Esophagus squamous epithelium (tissue), 5 donors: ENCODE results near the gene PRRT1B. TPM values are rescaled to one million over a fixed set of nuclear protein-coding genes. Genes with fewer than 3 reads are reported as not detected.

Source experiments
- DNase-seq: peaks from one replicate; lab custom pipeline; 2025; lab: John Stamatoyannopoulos, UW
- H3K27ac ChIP-seq, 4 donors: fragments of 200-600 bp; sonication (generic); one replicate each; pipeline ENCODE4 v1.5.1; 2016 to 2019; ENCODE audit warnings: mild to moderate bottlenecking in 1 of 4
- H3K27me3 ChIP-seq, 4 donors: fragments of 200-600 bp; sonication (generic); 1 replicate in 3 of 4; 2 replicates in 1 of 4; pipeline versions ENCODE4 v1.5.1 to v1.6.0; 2017 to 2021; ENCODE audit warnings: antibody characterized with exemption in 1 of 4
- H3K36me3 ChIP-seq, 3 donors: fragments of 200-600 bp; sonication (generic); one replicate each; pipeline ENCODE4 v1.5.1; 2016 to 2019
- H3K4me1 ChIP-seq, 3 donors: fragments of 200-600 bp; sonication (generic); one replicate each; pipeline ENCODE4 v1.5.1; 2017 to 2019
- H3K4me3 ChIP-seq, 4 donors: fragments of 200-600 bp; sonication (generic); 1 replicate in 3 of 4; 2 replicates in 1 of 4; pipeline ENCODE4 v1.5.1; 2016 to 2019; ENCODE audit warnings: mild to moderate bottlenecking in 2 of 4, moderate library complexity in 1 of 4
- H3K9me3 ChIP-seq, 3 donors: fragments of 200-600 bp; sonication (generic); one replicate each; pipeline ENCODE4 v1.5.1; 2016 to 2019
- POLR2A ChIP-seq, 4 donors: fragments of 450-650 bp; IDR thresholded peaks; one replicate each; pipeline ENCODE4 v1.6.1; 2017; ENCODE audit warnings: antibody characterized with exemption in 4 of 4, mild to moderate bottlenecking in 4 of 4, moderate library complexity in 3 of 4
- WGBS, 2 donors: methylation state at CpG; one replicate each; pipeline ENCODE4 v1.1.5; 2018; 5-methylcytosine and 5-hydroxymethylcytosine counted together
- intact Hi-C: fragments of 100-400 bp; cut with DNase I; formaldehyde crosslinking; loops from one replicate; pipeline ENCODE4 v1.15.0; 2022
- total RNA-seq, 4 donors: library from RNA; depleted of rRNA; stranded (reverse); fragments of >200 nt; gene quantifications; one replicate each; pipeline ENCODE4 v1.1.0, GENCODE V29; 2016
- TF ChIP-seq, protein P1 (sequence below), 6 experiments: fragments of 450-650 bp in 4 of 6; fragments of 200-600 bp in 2 of 6; sonication (generic) in 2 of 6; IDR thresholded peaks; one replicate each; pipeline ENCODE4 v1.5.1; 2016 to 2019; ENCODE audit warnings: antibody characterized with exemption in 6 of 6, mild to moderate bottlenecking in 4 of 6, moderate library complexity in 4 of 6
- donor health status: DM: yes; HTN: yes; CAD: no.

The PRRT1B gene
- total RNA-seq = not detected

DNA sequence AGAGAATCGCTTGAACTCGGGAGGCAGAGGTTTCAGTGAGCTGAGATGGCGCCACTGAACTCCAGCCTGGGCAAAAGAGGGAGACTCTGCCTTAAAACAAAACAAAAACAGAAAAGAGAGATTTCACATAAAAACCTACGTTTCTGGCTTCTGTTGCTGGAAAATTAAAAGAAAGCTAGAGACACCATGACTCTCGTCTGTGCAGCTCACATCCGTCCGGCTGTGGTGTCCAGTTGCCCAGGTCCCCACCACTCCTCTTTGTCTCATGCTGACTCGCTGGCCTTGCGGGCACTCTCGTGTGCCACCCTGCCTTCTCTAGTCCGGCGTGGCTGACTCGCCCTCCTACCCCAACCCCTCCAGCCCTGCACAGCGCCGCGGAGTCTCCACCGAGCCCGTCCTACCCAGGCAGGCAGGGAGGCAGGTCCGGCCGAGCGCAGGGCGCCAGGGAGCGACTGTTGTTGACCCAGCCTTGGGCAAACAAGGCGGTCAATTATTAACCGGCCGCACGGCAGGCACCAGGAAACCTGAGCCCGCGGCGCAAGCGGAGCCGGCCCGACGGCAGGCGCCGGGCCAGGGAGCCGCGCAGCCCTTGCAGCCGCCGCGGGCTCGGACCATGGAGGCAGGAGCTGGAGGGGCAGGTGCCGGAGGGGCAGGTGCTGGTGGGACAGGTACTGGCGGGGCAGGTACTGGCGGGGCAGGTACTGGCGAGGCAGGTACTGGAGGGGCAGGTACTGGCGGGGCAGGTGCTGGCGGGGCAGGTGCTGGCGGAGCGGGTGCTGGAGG lies at the start of gene PRRT1B:
Gene PRRT1B, plus strand, starts transcription at position 521 of the 783 bp plus-strand sequence. Its CDS starts 93 bp downstream, at position 614.
- Histone ChIP-seq H3K4me1 (peaks cover 13 to 22% (median 14%) of the 10 kb centered on the region in 3 donors), H3K9me3 (peaks cover 0 to 26% (median 13%) of the 10 kb centered on the region in 3 donors), H3K27me3 (peaks cover 7 to 70% (median 19%) of the 10 kb centered on the region in 4 donors), H3K36me3 (no peaks in the 10 kb centered on the region), H3K27ac (no peak within 1 kb of the TSS), H3K4me3 (peak within 1 kb of the TSS in 3 of 4 donors; percentile 18 to 55 (median 30))
- 25 to 40% methylated on average over 21 to 36 of the region's 50 CpGs for WGBS, 2 donors
- TF ChIP-seq, protein P1, sequence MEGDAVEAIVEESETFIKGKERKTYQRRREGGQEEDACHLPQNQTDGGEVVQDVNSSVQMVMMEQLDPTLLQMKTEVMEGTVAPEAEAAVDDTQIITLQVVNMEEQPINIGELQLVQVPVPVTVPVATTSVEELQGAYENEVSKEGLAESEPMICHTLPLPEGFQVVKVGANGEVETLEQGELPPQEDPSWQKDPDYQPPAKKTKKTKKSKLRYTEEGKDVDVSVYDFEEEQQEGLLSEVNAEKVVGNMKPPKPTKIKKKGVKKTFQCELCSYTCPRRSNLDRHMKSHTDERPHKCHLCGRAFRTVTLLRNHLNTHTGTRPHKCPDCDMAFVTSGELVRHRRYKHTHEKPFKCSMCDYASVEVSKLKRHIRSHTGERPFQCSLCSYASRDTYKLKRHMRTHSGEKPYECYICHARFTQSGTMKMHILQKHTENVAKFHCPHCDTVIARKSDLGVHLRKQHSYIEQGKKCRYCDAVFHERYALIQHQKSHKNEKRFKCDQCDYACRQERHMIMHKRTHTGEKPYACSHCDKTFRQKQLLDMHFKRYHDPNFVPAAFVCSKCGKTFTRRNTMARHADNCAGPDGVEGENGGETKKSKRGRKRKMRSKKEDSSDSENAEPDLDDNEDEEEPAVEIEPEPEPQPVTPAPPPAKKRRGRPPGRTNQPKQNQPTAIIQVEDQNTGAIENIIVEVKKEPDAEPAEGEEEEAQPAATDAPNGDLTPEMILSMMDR (IDR thresholded peaks at IDR 0.05) = no peak
- TF ChIP-seq POLR2A (IDR thresholded peaks at IDR 0.05) = no peak
- no peak for DNase-seq
- intact Hi-C loops = no loop called here

DNA sequence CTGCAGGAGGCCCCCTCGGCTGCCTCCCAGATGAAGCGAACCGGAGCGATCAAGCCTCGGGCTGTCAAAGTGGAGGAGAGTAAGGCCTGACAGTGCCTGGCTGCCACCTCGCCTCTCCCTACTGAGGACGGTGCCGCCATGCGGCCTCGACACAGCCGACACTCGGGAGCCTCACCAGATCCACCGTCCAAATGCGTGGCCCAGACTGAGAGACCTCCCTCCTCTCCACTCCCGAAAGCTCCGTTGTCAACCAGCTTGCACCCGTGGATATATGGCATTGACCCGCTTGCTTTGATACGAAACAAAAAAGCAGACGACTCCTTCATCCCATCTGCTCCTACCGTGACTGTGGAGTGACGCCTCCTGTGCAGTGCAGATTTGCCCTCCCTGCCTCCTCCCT lies 49.5 kb upstream of the PRRT1B start:
- 77 to 80% methylated on average over 13 to 22 of the region's 22 CpGs for WGBS, 2 donors
- Histone ChIP-seq H3K36me3 (peaks cover 57 to 96% (median 75%) of the 10 kb centered on the region in 3 donors), H3K27me3 (no peaks in the 10 kb centered on the region), H3K4me3 (no peak overlapping the region), H3K4me1 (no peaks in the 10 kb centered on the region), H3K27ac (no peak overlapping the region), H3K9me3 (no peaks in the 10 kb centered on the region)
- DNase-seq = no peak
- intact Hi-C loops = no loop called here
- TF ChIP-seq POLR2A (IDR thresholded peaks at IDR 0.05) = no peak
- TF ChIP-seq, protein P1 (IDR thresholded peaks at IDR 0.05) = no peak

DNA sequence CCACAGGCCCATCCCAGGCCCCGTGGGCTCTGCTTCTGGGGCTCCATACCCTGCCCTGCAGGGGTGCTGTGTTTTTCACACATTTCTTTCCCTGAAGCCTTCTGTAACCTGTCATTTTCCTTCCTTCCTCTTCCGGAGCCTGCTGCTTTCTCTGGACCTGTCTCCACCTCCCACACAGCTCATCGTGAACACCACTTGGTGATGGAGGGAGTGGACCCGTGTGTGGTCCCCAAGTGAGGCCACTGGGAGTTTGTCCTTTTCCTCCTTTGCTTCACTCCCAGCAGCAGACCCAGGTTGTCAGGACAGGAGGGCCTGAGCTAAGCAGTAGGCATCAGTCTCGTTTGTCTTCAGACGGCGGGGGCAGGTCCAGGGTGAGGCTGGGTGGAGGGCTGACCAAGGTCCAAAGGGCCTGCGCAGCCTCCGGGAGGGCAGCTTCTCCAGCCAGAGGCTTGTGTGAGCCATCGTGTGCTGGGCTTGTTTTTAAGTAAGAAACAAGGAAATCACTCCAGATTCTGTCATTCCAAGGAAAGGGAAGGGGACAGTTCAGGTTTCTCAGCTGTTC lies 48.4 kb upstream of the PRRT1B start:
- no peaks in the 10 kb centered on the region for H3K9me3 ChIP-seq
- no peak overlapping the region for H3K4me3 ChIP-seq
- intact Hi-C loops = no loop called here
- TF ChIP-seq, protein P1 (IDR thresholded peaks at IDR 0.05) = no peak
- no peak for TF ChIP-seq POLR2A (IDR thresholded peaks at IDR 0.05)
- DNase-seq = no peak
- no peaks in the 10 kb centered on the region for H3K27me3 ChIP-seq
- H3K4me1 ChIP-seq = peaks cover 0 to 10% (median 3%) of the 10 kb centered on the region in 3 donors
- no peak overlapping the region for H3K27ac ChIP-seq
- H3K36me3 ChIP-seq = peaks cover 46 to 85% (median 66%) of the 10 kb centered on the region in 3 donors
- WGBS, 2 donors = 60 to 69% methylated on average over 2 to 6 of the region's 10 CpGs

DNA sequence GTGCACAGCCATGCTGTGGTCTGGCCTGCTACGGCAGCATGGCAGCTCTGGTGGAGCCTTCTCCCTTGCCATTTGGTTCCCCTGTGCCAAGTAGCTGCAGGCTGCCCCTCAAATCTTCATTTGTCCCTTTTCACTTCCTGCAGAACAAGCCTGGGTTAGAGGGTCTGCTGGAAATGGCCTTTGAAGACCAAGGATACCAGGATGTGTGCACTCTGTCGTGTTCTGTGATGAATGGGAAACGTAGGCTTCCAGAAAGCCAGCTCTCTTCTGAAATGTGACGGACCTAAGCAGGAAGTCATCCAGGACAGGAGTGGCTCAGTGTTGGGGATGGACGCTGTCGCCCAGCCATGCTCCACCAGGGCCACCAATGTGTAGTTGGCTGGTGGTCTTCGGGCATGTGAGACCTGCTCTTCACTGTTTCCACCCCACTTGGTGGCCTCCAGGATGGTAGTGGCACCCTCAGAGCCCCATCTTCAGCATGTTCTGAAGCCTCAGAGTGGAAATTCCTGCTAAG lies 46.0 kb upstream of the PRRT1B start:
- Histone ChIP-seq H3K27me3 (no peaks in the 10 kb centered on the region), H3K4me3 (no peak overlapping the region), H3K4me1 (peaks cover 9 to 30% (median 18%) of the 10 kb centered on the region in 3 donors), H3K27ac (no peak overlapping the region), H3K9me3 (no peaks in the 10 kb centered on the region), H3K36me3 (peaks cover 30 to 61% (median 43%) of the 10 kb centered on the region in 3 donors)
- intact Hi-C loops = no loop called here
- DNase-seq = no peak
- 80 to 88% methylated on average over 4 to 6 of the region's 7 CpGs for WGBS, 2 donors
- no peak for TF ChIP-seq POLR2A (IDR thresholded peaks at IDR 0.05)
- TF ChIP-seq, protein P1 (IDR thresholded peaks at IDR 0.05) = no peak

DNA sequence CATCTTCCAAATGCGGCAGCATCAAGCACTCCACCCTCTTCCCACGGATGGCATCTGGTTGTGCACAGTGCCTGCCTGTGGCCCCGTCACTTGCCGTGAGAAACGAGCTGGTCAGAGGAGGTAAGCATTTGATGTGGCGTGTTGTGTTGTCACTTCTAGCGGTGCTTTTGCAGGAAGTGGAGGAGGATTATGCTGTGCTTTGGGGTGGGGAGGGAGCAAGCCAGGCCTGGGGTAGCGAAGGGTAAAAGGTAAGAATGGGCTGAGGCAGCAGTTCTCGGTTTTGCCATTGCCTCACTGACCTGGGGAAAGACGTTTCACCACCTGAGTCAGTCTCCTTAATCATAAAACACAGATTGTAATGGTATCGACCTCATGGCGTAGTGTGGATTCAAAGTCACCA lies 44.9 kb upstream of the PRRT1B start:
- no peak overlapping the region for H3K4me3 ChIP-seq
- TF ChIP-seq POLR2A (IDR thresholded peaks at IDR 0.05) = no peak
- TF ChIP-seq, protein P1 (IDR thresholded peaks at IDR 0.05) = no peak
- no peak for DNase-seq
- H3K9me3 ChIP-seq = no peaks in the 10 kb centered on the region
- H3K27me3 ChIP-seq = no peaks in the 10 kb centered on the region
- intact Hi-C loops = no loop called here
- H3K36me3 ChIP-seq = peaks cover 21 to 51% (median 33%) of the 10 kb centered on the region in 3 donors
- 61 to 63% methylated on average over 9 to 12 of the region's 12 CpGs for WGBS, 2 donors
- H3K4me1 ChIP-seq = peaks cover 10 to 36% (median 19%) of the 10 kb centered on the region in 3 donors
- no peak overlapping the region for H3K27ac ChIP-seq
